Ishikawa (cell line): ENCODE data around the gene PSD4.

Experiments used
- CEBPB ChIP-seq: IDR thresholded peaks from 2 replicates; pipeline ENCODE4 v1.6.1; 2012
- CREB1 ChIP-seq: IDR thresholded peaks from 2 replicates; pipeline ENCODE4 v1.6.1; 2012; ENCODE audit warnings: low read depth
- EGR1 ChIP-seq: IDR thresholded peaks from 2 replicates; pipeline ENCODE4 v1.6.1; 2012
- EP300 ChIP-seq: IDR thresholded peaks from 2 replicates; pipeline ENCODE4 v1.6.1; 2012; ENCODE audit warnings: borderline replicate concordance
- FOXM1 ChIP-seq: IDR thresholded peaks from 2 replicates; pipeline ENCODE4 v1.6.1; 2012; ENCODE audit warnings: low read depth, borderline replicate concordance
- RAD21 ChIP-seq: IDR thresholded peaks from 2 replicates; pipeline ENCODE4 v1.6.1; 2012; ENCODE audit warnings: low read depth
- TAF1 ChIP-seq: IDR thresholded peaks from 2 replicates; pipeline ENCODE4 v1.6.1; 2012; ENCODE audit warnings: low read depth, mild to moderate bottlenecking
- TCF12 ChIP-seq: IDR thresholded peaks from 2 replicates; pipeline ENCODE4 v1.6.1; 2012; ENCODE audit warnings: low read depth
- YY1 ChIP-seq: IDR thresholded peaks from 2 replicates; pipeline ENCODE4 v1.6.1; 2012; ENCODE audit warnings: low read depth
- TF ChIP-seq, protein P1 (sequence below): IDR thresholded peaks from 2 replicates; pipeline ENCODE4 v1.6.1; 2012; ENCODE audit warnings: low read depth, mild to moderate bottlenecking
- TF ChIP-seq, protein P2 (sequence below): IDR thresholded peaks from 2 replicates; pipeline ENCODE4 v1.6.1; 2012
- TF ChIP-seq, protein P3 (sequence below): IDR thresholded peaks from 2 replicates; pipeline ENCODE4 v1.6.1; 2012

DNA sequence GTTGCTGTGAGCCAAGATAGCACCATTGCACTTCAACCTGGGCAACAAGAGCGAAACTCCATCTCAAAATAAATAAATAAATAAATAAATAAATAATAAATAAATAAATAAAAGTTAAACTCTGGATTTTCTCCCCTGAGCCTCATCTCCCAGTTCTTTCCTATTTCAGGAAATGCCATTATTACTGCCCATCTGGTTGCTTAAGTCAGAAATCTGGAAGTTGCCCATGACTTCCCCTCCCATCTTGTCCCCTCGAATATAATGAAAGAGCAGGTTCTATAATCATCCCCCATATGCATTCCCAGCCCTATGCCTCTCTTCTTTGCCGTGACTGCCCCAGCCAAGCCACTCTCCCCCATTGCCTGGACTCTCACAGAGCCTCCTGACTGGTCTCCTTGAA, 4.2 kb upstream of the PSD4 start:
- TF ChIP-seq RAD21 (no peak), EP300 (no peak), CREB1 (no peak), YY1 (no peak), FOXM1 (no peak), TAF1 (no peak), CEBPB (no peak), TCF12 (no peak), EGR1 (no peak)
- TF ChIP-seq, protein P1, sequence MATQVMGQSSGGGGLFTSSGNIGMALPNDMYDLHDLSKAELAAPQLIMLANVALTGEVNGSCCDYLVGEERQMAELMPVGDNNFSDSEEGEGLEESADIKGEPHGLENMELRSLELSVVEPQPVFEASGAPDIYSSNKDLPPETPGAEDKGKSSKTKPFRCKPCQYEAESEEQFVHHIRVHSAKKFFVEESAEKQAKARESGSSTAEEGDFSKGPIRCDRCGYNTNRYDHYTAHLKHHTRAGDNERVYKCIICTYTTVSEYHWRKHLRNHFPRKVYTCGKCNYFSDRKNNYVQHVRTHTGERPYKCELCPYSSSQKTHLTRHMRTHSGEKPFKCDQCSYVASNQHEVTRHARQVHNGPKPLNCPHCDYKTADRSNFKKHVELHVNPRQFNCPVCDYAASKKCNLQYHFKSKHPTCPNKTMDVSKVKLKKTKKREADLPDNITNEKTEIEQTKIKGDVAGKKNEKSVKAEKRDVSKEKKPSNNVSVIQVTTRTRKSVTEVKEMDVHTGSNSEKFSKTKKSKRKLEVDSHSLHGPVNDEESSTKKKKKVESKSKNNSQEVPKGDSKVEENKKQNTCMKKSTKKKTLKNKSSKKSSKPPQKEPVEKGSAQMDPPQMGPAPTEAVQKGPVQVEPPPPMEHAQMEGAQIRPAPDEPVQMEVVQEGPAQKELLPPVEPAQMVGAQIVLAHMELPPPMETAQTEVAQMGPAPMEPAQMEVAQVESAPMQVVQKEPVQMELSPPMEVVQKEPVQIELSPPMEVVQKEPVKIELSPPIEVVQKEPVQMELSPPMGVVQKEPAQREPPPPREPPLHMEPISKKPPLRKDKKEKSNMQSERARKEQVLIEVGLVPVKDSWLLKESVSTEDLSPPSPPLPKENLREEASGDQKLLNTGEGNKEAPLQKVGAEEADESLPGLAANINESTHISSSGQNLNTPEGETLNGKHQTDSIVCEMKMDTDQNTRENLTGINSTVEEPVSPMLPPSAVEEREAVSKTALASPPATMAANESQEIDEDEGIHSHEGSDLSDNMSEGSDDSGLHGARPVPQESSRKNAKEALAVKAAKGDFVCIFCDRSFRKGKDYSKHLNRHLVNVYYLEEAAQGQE = no peak
- TF ChIP-seq, protein P2, sequence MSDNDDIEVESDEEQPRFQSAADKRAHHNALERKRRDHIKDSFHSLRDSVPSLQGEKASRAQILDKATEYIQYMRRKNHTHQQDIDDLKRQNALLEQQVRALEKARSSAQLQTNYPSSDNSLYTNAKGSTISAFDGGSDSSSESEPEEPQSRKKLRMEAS = no peak
- TF ChIP-seq, protein P3, sequence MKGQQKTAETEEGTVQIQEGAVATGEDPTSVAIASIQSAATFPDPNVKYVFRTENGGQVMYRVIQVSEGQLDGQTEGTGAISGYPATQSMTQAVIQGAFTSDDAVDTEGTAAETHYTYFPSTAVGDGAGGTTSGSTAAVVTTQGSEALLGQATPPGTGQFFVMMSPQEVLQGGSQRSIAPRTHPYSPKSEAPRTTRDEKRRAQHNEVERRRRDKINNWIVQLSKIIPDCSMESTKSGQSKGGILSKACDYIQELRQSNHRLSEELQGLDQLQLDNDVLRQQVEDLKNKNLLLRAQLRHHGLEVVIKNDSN = no peak
